Prostate gland (tissue), 2 donors: ENCODE results near the gene PNRC1.

ENCODE experiments used
- POLR2A ChIP-seq: fragments of 450-650 bp; IDR thresholded peaks from one replicate; pipeline ENCODE4 v1.6.1; 2016; ENCODE audit warnings: antibody characterized with exemption, mild to moderate bottlenecking
- POLR2AphosphoS5 ChIP-seq: sonication (generic); formaldehyde crosslinking; IDR thresholded peaks from one replicate; pipeline ENCODE4 v1.6.1; 2017; ENCODE audit warnings: antibody characterized with exemption
- TF ChIP-seq, protein P1 (sequence below), 4 experiments: fragments of 200-600 bp in 2 of 4; fragments of 450-650 bp in 2 of 4; sonication (generic) in 2 of 4; IDR thresholded peaks; 1 replicate in 3 of 4; 2 replicates in 1 of 4; pipeline ENCODE4 v1.5.1; 2016 to 2019; ENCODE audit warnings: antibody characterized with exemption in 4 of 4, mild to moderate bottlenecking in 2 of 4, moderate library complexity in 2 of 4

DNA sequence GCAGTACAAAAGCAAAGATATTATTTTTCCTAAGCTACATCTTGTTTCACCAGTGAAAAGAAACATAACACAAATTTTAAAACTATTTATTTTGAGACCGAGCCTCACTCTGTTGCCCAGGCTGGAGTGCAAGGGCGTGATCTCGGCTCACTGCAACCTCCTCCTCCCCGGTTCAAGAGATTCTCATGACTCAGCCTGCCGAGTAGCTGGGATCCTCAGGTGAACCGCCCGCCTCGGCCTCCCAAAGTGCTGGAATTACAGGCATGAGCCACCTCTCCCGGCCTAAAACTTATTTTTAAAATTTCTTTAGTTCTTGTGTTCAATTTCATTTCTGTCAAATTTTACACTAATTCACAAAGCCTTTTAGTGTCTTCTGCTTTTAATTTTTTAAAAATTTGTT is 31.4 kb downstream of the PNRC1 start:
- TF ChIP-seq, protein P1, sequence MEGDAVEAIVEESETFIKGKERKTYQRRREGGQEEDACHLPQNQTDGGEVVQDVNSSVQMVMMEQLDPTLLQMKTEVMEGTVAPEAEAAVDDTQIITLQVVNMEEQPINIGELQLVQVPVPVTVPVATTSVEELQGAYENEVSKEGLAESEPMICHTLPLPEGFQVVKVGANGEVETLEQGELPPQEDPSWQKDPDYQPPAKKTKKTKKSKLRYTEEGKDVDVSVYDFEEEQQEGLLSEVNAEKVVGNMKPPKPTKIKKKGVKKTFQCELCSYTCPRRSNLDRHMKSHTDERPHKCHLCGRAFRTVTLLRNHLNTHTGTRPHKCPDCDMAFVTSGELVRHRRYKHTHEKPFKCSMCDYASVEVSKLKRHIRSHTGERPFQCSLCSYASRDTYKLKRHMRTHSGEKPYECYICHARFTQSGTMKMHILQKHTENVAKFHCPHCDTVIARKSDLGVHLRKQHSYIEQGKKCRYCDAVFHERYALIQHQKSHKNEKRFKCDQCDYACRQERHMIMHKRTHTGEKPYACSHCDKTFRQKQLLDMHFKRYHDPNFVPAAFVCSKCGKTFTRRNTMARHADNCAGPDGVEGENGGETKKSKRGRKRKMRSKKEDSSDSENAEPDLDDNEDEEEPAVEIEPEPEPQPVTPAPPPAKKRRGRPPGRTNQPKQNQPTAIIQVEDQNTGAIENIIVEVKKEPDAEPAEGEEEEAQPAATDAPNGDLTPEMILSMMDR (IDR thresholded peaks at IDR 0.05), result no peak
- TF ChIP-seq POLR2A, result no peak
- no peak for TF ChIP-seq POLR2AphosphoS5
